GM12865 (cell line): ENCODE data around the gene HOXD11.

Experiments
- DNase-seq: peaks from one replicate; pipeline ENCODE4 v3.0.0; 2010; ENCODE audit warnings: low read depth
- H3K4me3 ChIP-seq: 2 replicates; pipeline ENCODE4 v1.5.1; 2011; ENCODE audit warnings: mild to moderate bottlenecking, low read depth, low read length, control low read depth
- TF ChIP-seq, protein P1 (sequence below): IDR thresholded peaks from 2 replicates; pipeline ENCODE4 v1.5.1; 2011; ENCODE audit warnings: low read length, control low read depth, low read depth, inconsistent platforms; ENCODE audit not compliant: insufficient read depth; ENCODE audit errors: missing control alignments

Gene HOXD11

GRCh38 chr2:176157499-176158185 is 50.6 kb downstream of the HOXD11 start:
- H3K4me3 ChIP-seq = no peak overlapping the region
- TF ChIP-seq, protein P1, sequence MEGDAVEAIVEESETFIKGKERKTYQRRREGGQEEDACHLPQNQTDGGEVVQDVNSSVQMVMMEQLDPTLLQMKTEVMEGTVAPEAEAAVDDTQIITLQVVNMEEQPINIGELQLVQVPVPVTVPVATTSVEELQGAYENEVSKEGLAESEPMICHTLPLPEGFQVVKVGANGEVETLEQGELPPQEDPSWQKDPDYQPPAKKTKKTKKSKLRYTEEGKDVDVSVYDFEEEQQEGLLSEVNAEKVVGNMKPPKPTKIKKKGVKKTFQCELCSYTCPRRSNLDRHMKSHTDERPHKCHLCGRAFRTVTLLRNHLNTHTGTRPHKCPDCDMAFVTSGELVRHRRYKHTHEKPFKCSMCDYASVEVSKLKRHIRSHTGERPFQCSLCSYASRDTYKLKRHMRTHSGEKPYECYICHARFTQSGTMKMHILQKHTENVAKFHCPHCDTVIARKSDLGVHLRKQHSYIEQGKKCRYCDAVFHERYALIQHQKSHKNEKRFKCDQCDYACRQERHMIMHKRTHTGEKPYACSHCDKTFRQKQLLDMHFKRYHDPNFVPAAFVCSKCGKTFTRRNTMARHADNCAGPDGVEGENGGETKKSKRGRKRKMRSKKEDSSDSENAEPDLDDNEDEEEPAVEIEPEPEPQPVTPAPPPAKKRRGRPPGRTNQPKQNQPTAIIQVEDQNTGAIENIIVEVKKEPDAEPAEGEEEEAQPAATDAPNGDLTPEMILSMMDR = no peak
- no peak for DNase-seq

GRCh38 chr2:176158186-176158591 is 51.1 kb downstream of the HOXD11 start:
- DNase-seq = no peak
- H3K4me3 ChIP-seq = no peak overlapping the region
- TF ChIP-seq, protein P1 = no peak

- no peak overlapping the region for H3K4me3 ChIP-seq
- TF ChIP-seq, protein P1 = no peak
- DNase-seq = no peak
These were observed 52.0 kb downstream of the HOXD11 start for GRCh38 chr2:176158855-176159662.
